Measurements from ENCODE around the gene SACS.

DNA sequence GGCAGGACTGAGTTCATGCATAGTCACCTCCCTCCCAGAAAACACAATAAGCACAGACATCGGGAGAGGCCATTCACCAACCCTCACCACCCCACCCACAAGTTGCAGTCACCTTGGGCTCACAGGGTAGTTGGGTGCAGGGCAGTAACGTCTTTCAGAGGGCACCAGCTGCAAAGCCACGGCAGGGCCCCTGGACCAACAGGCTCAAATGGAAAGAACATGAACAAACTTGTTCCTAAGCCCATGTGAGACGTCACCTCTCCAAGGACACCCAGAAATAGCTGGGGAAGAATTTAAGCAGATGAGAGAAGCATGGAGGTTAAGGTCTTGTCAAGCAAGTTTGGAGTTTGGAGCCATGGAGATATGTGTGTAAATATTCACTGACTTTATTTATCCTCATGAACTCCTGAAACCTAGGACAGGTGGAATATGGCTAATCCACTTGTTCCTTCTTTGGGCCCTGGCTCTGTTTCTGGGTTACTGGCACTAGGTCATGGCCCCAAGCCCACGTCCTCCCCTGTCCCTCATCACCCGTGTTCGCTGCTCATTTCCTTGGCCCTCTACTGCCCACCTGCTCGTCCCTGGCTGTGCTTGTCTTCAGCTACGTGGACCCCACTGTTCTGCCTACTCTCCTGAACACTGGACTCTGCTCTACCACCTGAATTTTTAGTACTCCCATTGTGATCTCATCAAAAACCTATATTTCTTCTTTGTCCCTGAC is 40.4 kb downstream of the SACS start:
- TF ChIP-seq EZH2phosphoT487 (IDR thresholded peaks at IDR 0.05; ENCODE audit: borderline replicate concordance, low read length) = no peak
- TF ChIP-seq, protein P1, sequence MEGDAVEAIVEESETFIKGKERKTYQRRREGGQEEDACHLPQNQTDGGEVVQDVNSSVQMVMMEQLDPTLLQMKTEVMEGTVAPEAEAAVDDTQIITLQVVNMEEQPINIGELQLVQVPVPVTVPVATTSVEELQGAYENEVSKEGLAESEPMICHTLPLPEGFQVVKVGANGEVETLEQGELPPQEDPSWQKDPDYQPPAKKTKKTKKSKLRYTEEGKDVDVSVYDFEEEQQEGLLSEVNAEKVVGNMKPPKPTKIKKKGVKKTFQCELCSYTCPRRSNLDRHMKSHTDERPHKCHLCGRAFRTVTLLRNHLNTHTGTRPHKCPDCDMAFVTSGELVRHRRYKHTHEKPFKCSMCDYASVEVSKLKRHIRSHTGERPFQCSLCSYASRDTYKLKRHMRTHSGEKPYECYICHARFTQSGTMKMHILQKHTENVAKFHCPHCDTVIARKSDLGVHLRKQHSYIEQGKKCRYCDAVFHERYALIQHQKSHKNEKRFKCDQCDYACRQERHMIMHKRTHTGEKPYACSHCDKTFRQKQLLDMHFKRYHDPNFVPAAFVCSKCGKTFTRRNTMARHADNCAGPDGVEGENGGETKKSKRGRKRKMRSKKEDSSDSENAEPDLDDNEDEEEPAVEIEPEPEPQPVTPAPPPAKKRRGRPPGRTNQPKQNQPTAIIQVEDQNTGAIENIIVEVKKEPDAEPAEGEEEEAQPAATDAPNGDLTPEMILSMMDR (IDR thresholded peaks at IDR 0.05; ENCODE audit: low read depth, low read length, poor library complexity, severe bottlenecking) = no peak
